ENCODE data around the gene CASP7.

- TF ChIP-seq CTCF (IDR thresholded peaks at IDR 0.05) (no peak), POLR2AphosphoS5 (IDR thresholded peaks at IDR 0.05; ENCODE audit: low read depth, low read length) (no peak)
Measured at GRCh38 chr10:113712755-113713639, 33.3 kb downstream of the CASP7 start.

Measured in Panc1 (cell line).